GM12878 (cell line): Measurements from ENCODE around the gene MAD2L1BP.

ENCODE experiments used
- EZH2 ChIP-seq: IDR thresholded peaks from 2 replicates; pipeline ENCODE4 v1.6.1; 2012; ENCODE audit warnings: low read depth, mild to moderate bottlenecking, control low read depth, inconsistent platforms, low read length, borderline replicate concordance; ENCODE audit not compliant: control insufficient read depth
- GATAD2B ChIP-seq: fragments of 450-650 bp; conservative IDR thresholded peaks from 2 replicates; pipeline ENCODE4 v1.6.1; 2017; ENCODE audit warnings: low read depth, mild to moderate bottlenecking, moderate library complexity
- POLR2A ChIP-seq: IDR thresholded peaks from 2 replicates; pipeline ENCODE4 v1.6.1; 2011; ENCODE audit warnings: low read depth, mild to moderate bottlenecking, low read length
- POLR2AphosphoS2 ChIP-seq: IDR thresholded peaks from 2 replicates; pipeline ENCODE4 v1.6.1; 2011; ENCODE audit warnings: low read depth, mild to moderate bottlenecking, low read length, improper control_type of control experiment, moderate library complexity
- RAD21 ChIP-seq: IDR thresholded peaks from 2 replicates; pipeline ENCODE4 v1.6.1; 2011; ENCODE audit warnings: mild to moderate bottlenecking, low read depth, low read length, moderate library complexity; ENCODE audit not compliant: insufficient read depth
- SREBF2 ChIP-seq: IDR thresholded peaks from 2 replicates; pipeline ENCODE4 v1.6.1; 2012; ENCODE audit warnings: mild to moderate bottlenecking, low read length
- SUPT20H ChIP-seq: IDR thresholded peaks from 2 replicates; pipeline ENCODE4 v1.6.1; 2011; ENCODE audit warnings: low read depth, mild to moderate bottlenecking, low read length, moderate library complexity, borderline replicate concordance; ENCODE audit not compliant: control insufficient read depth
- TCF12 ChIP-seq: IDR thresholded peaks from 2 replicates; pipeline ENCODE4 v1.6.1; 2011; ENCODE audit warnings: low read depth, mild to moderate bottlenecking, low read length
- ZNF217 ChIP-seq: fragments of 450-650 bp; IDR thresholded peaks from 2 replicates; pipeline ENCODE4 v1.6.1; 2017; ENCODE audit warnings: antibody characterized with exemption, mild to moderate bottlenecking
- TF ChIP-seq, protein P1 (sequence below): IDR thresholded peaks from 2 replicates; pipeline ENCODE4 v1.6.1; 2012; ENCODE audit warnings: mild to moderate bottlenecking, low read depth, low read length
- TF ChIP-seq, protein P2 (sequence below): fragments of 450-650 bp; IDR thresholded peaks from 2 replicates; pipeline ENCODE4 v1.6.1; 2017; ENCODE audit warnings: mild to moderate bottlenecking
- TF ChIP-seq, protein P3 (sequence below), 3 experiments: IDR thresholded peaks in 2 of 3; conservative IDR thresholded peaks in 1 of 3; 2 replicates each; pipeline ENCODE4 v1.5.1; 2011; ENCODE audit warnings: low read depth in 3 of 3, low read length in 3 of 3, mild to moderate bottlenecking in 3 of 3, control low read depth in 2 of 3, moderate library complexity in 2 of 3, inconsistent platforms in 1 of 3, mixed read lengths in 1 of 3; ENCODE audit not compliant: control insufficient read depth in 2 of 3, insufficient read depth in 1 of 3; ENCODE audit errors: extremely low read depth in 1 of 3
- TF ChIP-seq, protein P4 (sequence below): IDR thresholded peaks from 2 replicates; pipeline ENCODE4 v1.6.1; 2012; ENCODE audit warnings: low read length, inconsistent platforms

DNA sequence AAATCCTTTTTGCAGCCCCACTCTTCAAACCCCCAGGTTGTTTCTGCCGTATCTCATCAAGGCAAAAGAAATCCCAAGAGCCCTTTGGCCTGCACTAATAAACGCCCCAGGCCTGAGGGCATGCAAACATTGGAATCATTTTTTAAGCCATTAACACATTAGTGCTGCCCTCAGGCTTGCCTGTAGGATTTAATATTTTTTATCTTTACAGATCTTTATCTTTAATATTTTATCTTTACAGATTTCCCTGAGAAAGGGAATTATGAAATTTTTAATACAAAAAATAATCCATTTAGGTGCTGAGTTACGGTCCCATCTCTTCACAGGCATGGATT is 21.3 kb upstream of the MAD2L1BP start:
- TF ChIP-seq, protein P1, sequence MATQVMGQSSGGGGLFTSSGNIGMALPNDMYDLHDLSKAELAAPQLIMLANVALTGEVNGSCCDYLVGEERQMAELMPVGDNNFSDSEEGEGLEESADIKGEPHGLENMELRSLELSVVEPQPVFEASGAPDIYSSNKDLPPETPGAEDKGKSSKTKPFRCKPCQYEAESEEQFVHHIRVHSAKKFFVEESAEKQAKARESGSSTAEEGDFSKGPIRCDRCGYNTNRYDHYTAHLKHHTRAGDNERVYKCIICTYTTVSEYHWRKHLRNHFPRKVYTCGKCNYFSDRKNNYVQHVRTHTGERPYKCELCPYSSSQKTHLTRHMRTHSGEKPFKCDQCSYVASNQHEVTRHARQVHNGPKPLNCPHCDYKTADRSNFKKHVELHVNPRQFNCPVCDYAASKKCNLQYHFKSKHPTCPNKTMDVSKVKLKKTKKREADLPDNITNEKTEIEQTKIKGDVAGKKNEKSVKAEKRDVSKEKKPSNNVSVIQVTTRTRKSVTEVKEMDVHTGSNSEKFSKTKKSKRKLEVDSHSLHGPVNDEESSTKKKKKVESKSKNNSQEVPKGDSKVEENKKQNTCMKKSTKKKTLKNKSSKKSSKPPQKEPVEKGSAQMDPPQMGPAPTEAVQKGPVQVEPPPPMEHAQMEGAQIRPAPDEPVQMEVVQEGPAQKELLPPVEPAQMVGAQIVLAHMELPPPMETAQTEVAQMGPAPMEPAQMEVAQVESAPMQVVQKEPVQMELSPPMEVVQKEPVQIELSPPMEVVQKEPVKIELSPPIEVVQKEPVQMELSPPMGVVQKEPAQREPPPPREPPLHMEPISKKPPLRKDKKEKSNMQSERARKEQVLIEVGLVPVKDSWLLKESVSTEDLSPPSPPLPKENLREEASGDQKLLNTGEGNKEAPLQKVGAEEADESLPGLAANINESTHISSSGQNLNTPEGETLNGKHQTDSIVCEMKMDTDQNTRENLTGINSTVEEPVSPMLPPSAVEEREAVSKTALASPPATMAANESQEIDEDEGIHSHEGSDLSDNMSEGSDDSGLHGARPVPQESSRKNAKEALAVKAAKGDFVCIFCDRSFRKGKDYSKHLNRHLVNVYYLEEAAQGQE = no peak
- TF ChIP-seq, protein P2, sequence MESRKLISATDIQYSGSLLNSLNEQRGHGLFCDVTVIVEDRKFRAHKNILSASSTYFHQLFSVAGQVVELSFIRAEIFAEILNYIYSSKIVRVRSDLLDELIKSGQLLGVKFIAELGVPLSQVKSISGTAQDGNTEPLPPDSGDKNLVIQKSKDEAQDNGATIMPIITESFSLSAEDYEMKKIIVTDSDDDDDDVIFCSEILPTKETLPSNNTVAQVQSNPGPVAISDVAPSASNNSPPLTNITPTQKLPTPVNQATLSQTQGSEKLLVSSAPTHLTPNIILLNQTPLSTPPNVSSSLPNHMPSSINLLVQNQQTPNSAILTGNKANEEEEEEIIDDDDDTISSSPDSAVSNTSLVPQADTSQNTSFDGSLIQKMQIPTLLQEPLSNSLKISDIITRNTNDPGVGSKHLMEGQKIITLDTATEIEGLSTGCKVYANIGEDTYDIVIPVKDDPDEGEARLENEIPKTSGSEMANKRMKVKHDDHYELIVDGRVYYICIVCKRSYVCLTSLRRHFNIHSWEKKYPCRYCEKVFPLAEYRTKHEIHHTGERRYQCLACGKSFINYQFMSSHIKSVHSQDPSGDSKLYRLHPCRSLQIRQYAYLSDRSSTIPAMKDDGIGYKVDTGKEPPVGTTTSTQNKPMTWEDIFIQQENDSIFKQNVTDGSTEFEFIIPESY = no peak
- TF ChIP-seq EZH2 = no peak
- no peak for TF ChIP-seq SUPT20H
- no peak for TF ChIP-seq POLR2A
- no peak for TF ChIP-seq ZNF217
- TF ChIP-seq RAD21 = no peak
- no peak for TF ChIP-seq GATAD2B
- TF ChIP-seq POLR2AphosphoS2 = no peak
- no peak for TF ChIP-seq TCF12
- TF ChIP-seq, protein P3, sequence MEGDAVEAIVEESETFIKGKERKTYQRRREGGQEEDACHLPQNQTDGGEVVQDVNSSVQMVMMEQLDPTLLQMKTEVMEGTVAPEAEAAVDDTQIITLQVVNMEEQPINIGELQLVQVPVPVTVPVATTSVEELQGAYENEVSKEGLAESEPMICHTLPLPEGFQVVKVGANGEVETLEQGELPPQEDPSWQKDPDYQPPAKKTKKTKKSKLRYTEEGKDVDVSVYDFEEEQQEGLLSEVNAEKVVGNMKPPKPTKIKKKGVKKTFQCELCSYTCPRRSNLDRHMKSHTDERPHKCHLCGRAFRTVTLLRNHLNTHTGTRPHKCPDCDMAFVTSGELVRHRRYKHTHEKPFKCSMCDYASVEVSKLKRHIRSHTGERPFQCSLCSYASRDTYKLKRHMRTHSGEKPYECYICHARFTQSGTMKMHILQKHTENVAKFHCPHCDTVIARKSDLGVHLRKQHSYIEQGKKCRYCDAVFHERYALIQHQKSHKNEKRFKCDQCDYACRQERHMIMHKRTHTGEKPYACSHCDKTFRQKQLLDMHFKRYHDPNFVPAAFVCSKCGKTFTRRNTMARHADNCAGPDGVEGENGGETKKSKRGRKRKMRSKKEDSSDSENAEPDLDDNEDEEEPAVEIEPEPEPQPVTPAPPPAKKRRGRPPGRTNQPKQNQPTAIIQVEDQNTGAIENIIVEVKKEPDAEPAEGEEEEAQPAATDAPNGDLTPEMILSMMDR (IDR thresholded peaks at IDR 0.05 in 2 of 3, conservative IDR thresholded peaks at IDR 0.05 in 1 of 3; ENCODE audit: control insufficient read depth in 2 of 3, extremely low read depth in 1 of 3, insufficient read depth in 1 of 3, low read depth in 3 of 3, low read length in 3 of 3) = no peak
- TF ChIP-seq, protein P4, sequence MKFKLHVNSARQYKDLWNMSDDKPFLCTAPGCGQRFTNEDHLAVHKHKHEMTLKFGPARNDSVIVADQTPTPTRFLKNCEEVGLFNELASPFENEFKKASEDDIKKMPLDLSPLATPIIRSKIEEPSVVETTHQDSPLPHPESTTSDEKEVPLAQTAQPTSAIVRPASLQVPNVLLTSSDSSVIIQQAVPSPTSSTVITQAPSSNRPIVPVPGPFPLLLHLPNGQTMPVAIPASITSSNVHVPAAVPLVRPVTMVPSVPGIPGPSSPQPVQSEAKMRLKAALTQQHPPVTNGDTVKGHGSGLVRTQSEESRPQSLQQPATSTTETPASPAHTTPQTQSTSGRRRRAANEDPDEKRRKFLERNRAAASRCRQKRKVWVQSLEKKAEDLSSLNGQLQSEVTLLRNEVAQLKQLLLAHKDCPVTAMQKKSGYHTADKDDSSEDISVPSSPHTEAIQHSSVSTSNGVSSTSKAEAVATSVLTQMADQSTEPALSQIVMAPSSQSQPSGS = no peak
- no peak for TF ChIP-seq SREBF2
